Stimulated activated CD8-positive, alpha-beta memory T cell treated with anti-CD3 and anti-CD28 coated beads, Interleukin-12 subunit alpha, Interleukin-12 subunit beta, amount 100 ng/mL, for 24 hours (primary cell): ENCODE data around the gene CPLX1.

Experiments
- DNase-seq: peaks from one replicate; pipeline ENCODE4 v3.0.0-alpha.2; 2020; ENCODE audit errors: extremely low read depth

The CPLX1 gene

DNA sequence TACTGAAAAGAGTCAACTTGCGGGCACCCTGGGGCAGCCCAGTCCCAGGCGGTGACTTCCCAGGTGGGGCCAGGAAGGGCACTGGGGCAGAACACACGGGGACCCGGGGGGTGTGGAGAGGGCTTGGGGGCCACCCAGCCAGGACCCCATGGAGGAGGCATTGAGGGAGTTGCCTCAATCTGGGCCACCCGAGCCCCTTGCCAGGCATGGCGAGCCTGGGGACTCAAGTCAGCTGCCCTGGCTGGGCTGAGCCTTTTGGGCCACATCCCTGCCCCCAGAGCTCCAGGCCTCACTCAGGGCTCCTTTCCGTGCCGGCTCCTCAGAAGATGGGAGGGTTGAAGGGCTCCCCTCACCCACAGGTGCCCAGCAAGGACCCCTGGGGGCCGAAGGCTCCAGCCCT, 6.6 kb upstream of the CPLX1 start:
- DNase-seq, result no peak

- DNase-seq, result no peak
Observed at GRCh38 chr4:832108-832507, 6.2 kb upstream of the CPLX1 start.

GRCh38 chr4:831483-831805, 5.5 kb upstream of the CPLX1 start:
- no peak for DNase-seq

GRCh38 chr4:830601-831482, 4.9 kb upstream of the CPLX1 start:
- no peak for DNase-seq

- no peak for DNase-seq
Observed at GRCh38 chr4:829761-830600, 4.1 kb upstream of the CPLX1 start.

GRCh38 chr4:829291-829690, 3.4 kb upstream of the CPLX1 start:
- DNase-seq, result no peak

- DNase-seq, result no peak
Observed at GRCh38 chr4:828641-829271, 2.8 kb upstream of the CPLX1 start.

GRCh38 chr4:827209-828081, 1.5 kb upstream of the CPLX1 start:
- no peak for DNase-seq

DNA sequence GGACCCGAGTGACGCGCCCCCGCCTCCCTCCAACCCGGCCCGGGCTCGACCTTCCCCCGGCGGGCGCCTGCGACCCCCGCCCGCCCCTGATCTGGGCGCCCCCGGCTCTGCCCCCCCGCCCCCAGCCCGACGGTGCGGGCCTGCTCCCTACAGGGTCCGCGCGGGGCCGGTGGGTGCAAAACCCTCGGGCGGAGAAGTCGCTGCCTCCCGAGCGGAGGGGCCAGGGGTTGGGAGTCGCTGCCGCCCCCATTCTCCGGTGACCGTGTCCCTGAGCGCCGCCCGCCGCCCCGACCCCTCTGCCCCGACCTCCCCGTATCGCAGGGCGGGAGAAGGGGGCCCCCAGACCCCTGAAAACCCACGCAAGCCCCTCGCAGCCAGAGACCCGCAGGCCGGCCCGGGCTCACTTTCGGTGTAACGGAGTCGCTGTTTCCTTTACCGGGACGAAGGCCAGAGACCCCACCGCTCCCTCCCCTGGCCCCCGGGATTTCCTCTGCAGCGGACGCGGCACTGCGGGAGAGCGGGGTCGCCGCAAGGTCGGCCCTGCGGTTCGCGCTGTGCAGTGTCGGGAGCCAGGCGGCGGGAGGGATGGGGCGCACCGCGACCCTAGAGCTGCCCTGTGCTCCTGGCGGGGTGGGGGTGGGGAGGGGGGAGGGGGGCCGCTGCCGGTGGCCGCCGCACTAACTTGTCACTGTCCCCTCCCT, 729 bp upstream of the CPLX1 start:
- no peak for DNase-seq

- no peak for DNase-seq
Observed at GRCh38 chr4:825063-825970, 612 bp downstream of the CPLX1 start.

DNA sequence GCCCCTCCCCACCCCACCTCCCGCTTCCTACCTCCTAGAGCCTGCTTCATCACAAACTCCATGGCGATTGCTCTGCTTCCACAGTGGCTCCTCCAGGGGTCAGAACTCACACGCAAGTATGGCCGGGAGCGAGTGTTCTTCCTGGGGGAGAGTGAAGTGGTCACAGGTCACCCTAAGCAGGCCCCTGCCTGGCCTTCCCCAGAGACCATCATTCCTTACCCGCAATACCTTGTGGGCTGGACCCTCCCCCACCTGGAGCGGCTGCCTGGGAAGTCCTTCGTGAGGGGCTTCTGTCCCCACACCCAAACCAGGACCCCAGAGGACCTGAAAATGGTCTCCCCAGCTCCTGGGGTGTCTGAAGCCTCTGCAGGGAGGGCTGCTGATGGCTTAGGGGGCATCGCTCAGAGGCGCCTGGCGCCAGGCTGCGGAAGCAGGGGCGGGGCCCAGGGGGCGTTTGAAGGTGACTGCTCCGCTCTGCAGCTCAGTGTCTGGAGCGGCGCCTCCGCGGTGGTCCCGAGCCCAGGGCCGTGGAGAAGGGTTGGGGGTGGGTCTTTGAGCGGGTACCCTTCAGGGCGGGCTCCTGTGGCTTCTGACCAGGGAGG, 1.4 kb downstream of the CPLX1 start:
- no peak for DNase-seq

DNA sequence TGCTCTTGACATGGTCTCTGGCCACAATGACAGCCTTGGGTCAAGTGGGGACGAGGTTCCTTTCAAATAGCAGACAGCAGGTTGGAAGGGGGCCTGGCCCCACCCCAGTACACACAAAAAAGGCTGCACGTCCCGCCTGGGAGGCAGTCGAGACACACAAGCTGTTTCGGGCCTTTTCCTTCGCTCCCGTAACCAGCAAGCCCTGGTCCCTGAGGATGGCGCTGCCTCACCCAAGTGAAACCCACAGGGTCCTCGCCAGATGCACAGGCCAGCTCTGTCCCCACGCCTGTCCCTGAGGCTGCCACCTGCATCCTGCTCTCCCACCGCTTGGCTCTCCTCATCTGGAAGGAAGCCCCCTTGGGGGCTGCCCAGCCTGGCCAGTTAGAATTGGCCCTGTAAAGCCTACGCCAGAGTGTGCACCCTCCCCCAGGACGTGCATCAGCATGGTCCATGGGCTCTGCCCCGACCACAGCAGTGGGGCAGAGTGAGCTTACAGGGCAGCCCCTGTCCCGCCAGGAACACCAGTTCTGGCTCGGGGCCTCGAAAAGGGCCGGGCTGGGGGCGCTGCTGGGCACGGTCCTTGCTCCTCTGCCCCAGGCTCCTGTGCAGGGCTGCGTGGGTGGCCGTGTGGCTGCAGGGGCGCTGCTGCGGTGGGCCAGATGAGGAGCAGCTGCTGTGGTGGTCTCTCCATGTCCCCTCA, 2.0 kb downstream of the CPLX1 start:
- DNase-seq, result no peak

DNA sequence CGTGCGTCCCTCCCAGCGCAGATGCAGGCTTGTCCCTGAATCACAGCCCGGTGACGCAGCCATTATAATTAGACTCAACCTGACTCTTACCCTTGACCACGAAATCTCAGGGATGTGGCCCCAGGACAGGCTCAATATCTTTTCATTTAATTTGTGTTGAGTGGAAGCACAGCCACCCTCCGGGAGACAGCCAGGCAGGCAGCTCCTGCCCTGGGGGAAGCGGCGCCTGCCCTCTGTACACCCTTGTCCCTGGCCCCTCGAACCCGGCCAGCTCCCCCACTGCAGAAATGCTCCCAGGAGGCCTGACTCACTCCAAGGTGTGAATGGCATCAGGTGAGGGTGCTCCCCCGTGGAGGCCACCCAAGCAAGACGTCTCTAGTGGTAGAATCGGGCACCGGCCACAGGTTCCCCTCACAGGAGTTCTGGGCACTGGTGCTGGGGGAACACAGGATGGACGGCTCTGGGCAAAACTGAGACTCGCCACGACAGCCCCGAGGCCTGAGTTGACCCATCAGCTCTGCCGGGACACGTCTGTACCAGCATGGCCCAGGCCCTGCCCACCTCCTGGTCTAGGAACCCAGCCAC, 2.7 kb downstream of the CPLX1 start:
- DNase-seq, result no peak

GRCh38 chr4:822361-823175, 3.4 kb downstream of the CPLX1 start:
- DNase-seq, result no peak

GRCh38 chr4:821631-822030, 4.3 kb downstream of the CPLX1 start:
- no peak for DNase-seq

GRCh38 chr4:821181-821591, 4.7 kb downstream of the CPLX1 start:
- no peak for DNase-seq
